NOMO-1 (cell line): ENCODE data around the gene TEAD3.

Source experiments
- DNase-seq, 2 experiments: peaks; one replicate each; lab custom pipeline; 2025; ENCODE audit not compliant: unreplicated experiment in 2 of 2; lab: John Stamatoyannopoulos, UW

TEAD3 gene

GRCh38 chr6:35427435-35427834 lies 69.4 kb downstream of the TEAD3 start:
- no peak for DNase-seq

GRCh38 chr6:35426074-35426473 lies 70.8 kb downstream of the TEAD3 start:
- DNase-seq: peak; percentile 28 to 72

GRCh38 chr6:35425284-35425683 lies 71.6 kb downstream of the TEAD3 start:
- DNase-seq: no peak
